Measurements from ENCODE around the gene MARCHF10. TPM values are rescaled to one million over a fixed set of nuclear protein-coding genes. Genes with fewer than 3 reads are reported as not detected.

MARCHF10 gene
- total RNA-seq, 2 donors from 2014 or later, result 0.13 TPM; not detected in 1

- Mint-ChIP-seq H3K4me1 (peaks cover 16% of the 10 kb centered on the region), H3K9me3 (no peaks in the 10 kb centered on the region), H3K27me3 (peaks cover 17% of the 10 kb centered on the region), H3K4me3 (peak overlapping the region; percentile 25), H3K27ac (peak overlapping the region; percentile 62), H3K36me3 (ENCODE audit: low read depth) (no peaks in the 10 kb centered on the region)
- no peak for ATAC-seq (replicated peaks)
Measured at GRCh38 chr17:62738281-62738680, 69.8 kb downstream of the MARCHF10 start.

- Mint-ChIP-seq H3K4me3 (peak overlapping the region; percentile 25), H3K27me3 (peaks cover 17% of the 10 kb centered on the region), H3K27ac (peak overlapping the region; percentile 62), H3K36me3 (ENCODE audit: low read depth) (no peaks in the 10 kb centered on the region), H3K9me3 (no peaks in the 10 kb centered on the region), H3K4me1 (peaks cover 16% of the 10 kb centered on the region)
- peak; percentile 93 for ATAC-seq (replicated peaks)
Measured at GRCh38 chr17:62737513-62737912, 70.6 kb downstream of the MARCHF10 start.

GRCh38 chr17:62735044-62735651 lies 73.0 kb downstream of the MARCHF10 start:
- H3K27me3 Mint-ChIP-seq, result peaks cover 20% of the 10 kb centered on the region
- H3K9me3 Mint-ChIP-seq, result no peaks in the 10 kb centered on the region
- H3K27ac Mint-ChIP-seq, result no peak overlapping the region
- no peak for ATAC-seq (replicated peaks)
- H3K36me3 Mint-ChIP-seq (ENCODE audit: low read depth), result no peaks in the 10 kb centered on the region
- H3K4me3 Mint-ChIP-seq, result no peak overlapping the region
- peaks cover 10% of the 10 kb centered on the region for H3K4me1 Mint-ChIP-seq

- Mint-ChIP-seq H3K9me3 (no peaks in the 10 kb centered on the region), H3K36me3 (ENCODE audit: low read depth) (no peaks in the 10 kb centered on the region), H3K4me3 (no peak overlapping the region), H3K27ac (no peak overlapping the region), H3K4me1 (peaks cover 4% of the 10 kb centered on the region), H3K27me3 (peaks cover 23% of the 10 kb centered on the region)
- no peak for ATAC-seq (replicated peaks)
Measured at GRCh38 chr17:62732125-62732524, 76.0 kb downstream of the MARCHF10 start.

GRCh38 chr17:62727916-62728672 lies 80.0 kb downstream of the MARCHF10 start:
- H3K27ac Mint-ChIP-seq, result no peak overlapping the region
- no peak overlapping the region for H3K4me3 Mint-ChIP-seq
- no peaks in the 10 kb centered on the region for H3K36me3 Mint-ChIP-seq (ENCODE audit: low read depth)
- no peak for ATAC-seq (replicated peaks)
- peaks cover 32% of the 10 kb centered on the region for H3K4me1 Mint-ChIP-seq
- peaks cover 28% of the 10 kb centered on the region for H3K27me3 Mint-ChIP-seq
- no peaks in the 10 kb centered on the region for H3K9me3 Mint-ChIP-seq

GRCh38 chr17:62725791-62726249 lies 82.3 kb downstream of the MARCHF10 start:
- Mint-ChIP-seq H3K27me3 (peaks cover 25% of the 10 kb centered on the region), H3K4me3 (no peak overlapping the region), H3K4me1 (peaks cover 32% of the 10 kb centered on the region), H3K36me3 (ENCODE audit: low read depth) (no peaks in the 10 kb centered on the region), H3K27ac (peak overlapping the region; percentile 5), H3K9me3 (no peaks in the 10 kb centered on the region)
- ATAC-seq (replicated peaks), result no peak

GRCh38 chr17:62724398-62725146 lies 83.5 kb downstream of the MARCHF10 start:
- Mint-ChIP-seq H3K36me3 (ENCODE audit: low read depth) (no peaks in the 10 kb centered on the region), H3K27me3 (peaks cover 31% of the 10 kb centered on the region), H3K9me3 (no peaks in the 10 kb centered on the region), H3K27ac (peak overlapping the region; percentile 47), H3K4me1 (peaks cover 38% of the 10 kb centered on the region), H3K4me3 (peak overlapping the region; percentile 72)
- peak; percentile 97 for ATAC-seq (replicated peaks)

GRCh38 chr17:62723842-62724241 lies 84.3 kb downstream of the MARCHF10 start:
- Mint-ChIP-seq H3K36me3 (ENCODE audit: low read depth) (no peaks in the 10 kb centered on the region), H3K27me3 (peaks cover 33% of the 10 kb centered on the region), H3K4me1 (peaks cover 39% of the 10 kb centered on the region), H3K9me3 (no peaks in the 10 kb centered on the region), H3K4me3 (peak overlapping the region; percentile 72), H3K27ac (peak overlapping the region; percentile 47)
- no peak for ATAC-seq (replicated peaks)

GRCh38 chr17:62722625-62723024 lies 85.5 kb downstream of the MARCHF10 start:
- no peaks in the 10 kb centered on the region for H3K36me3 Mint-ChIP-seq (ENCODE audit: low read depth)
- H3K4me3 Mint-ChIP-seq, result no peak overlapping the region
- H3K9me3 Mint-ChIP-seq, result no peaks in the 10 kb centered on the region
- H3K27ac Mint-ChIP-seq, result no peak overlapping the region
- peaks cover 28% of the 10 kb centered on the region for H3K27me3 Mint-ChIP-seq
- H3K4me1 Mint-ChIP-seq, result peaks cover 38% of the 10 kb centered on the region
- no peak for ATAC-seq (replicated peaks)

GRCh38 chr17:62720126-62720850 lies 87.8 kb downstream of the MARCHF10 start:
- H3K27me3 Mint-ChIP-seq, result peaks cover 15% of the 10 kb centered on the region
- no peaks in the 10 kb centered on the region for H3K9me3 Mint-ChIP-seq
- peaks cover 28% of the 10 kb centered on the region for H3K4me1 Mint-ChIP-seq
- no peaks in the 10 kb centered on the region for H3K36me3 Mint-ChIP-seq (ENCODE audit: low read depth)
- ATAC-seq (replicated peaks), result no peak
- no peak overlapping the region for H3K27ac Mint-ChIP-seq
- no peak overlapping the region for H3K4me3 Mint-ChIP-seq

GRCh38 chr17:62719586-62719985 lies 88.5 kb downstream of the MARCHF10 start:
- Mint-ChIP-seq H3K27me3 (peaks cover 15% of the 10 kb centered on the region), H3K4me1 (peaks cover 21% of the 10 kb centered on the region), H3K27ac (no peak overlapping the region), H3K4me3 (no peak overlapping the region), H3K9me3 (no peaks in the 10 kb centered on the region), H3K36me3 (ENCODE audit: low read depth) (no peaks in the 10 kb centered on the region)
- ATAC-seq (replicated peaks), result no peak

- Mint-ChIP-seq H3K9me3 (no peaks in the 10 kb centered on the region), H3K27me3 (peaks cover 10% of the 10 kb centered on the region), H3K4me3 (no peak overlapping the region), H3K36me3 (ENCODE audit: low read depth) (no peaks in the 10 kb centered on the region), H3K27ac (no peak overlapping the region), H3K4me1 (peaks cover 10% of the 10 kb centered on the region)
- peak; percentile 93 for ATAC-seq (replicated peaks)
Measured at GRCh38 chr17:62718429-62718828, 89.7 kb downstream of the MARCHF10 start.

- H3K9me3 Mint-ChIP-seq, result no peaks in the 10 kb centered on the region
- no peak overlapping the region for H3K4me3 Mint-ChIP-seq
- H3K4me1 Mint-ChIP-seq, result peaks cover 8% of the 10 kb centered on the region
- H3K27ac Mint-ChIP-seq, result no peak overlapping the region
- no peak for ATAC-seq (replicated peaks)
- H3K36me3 Mint-ChIP-seq (ENCODE audit: low read depth), result no peaks in the 10 kb centered on the region
- peaks cover 8% of the 10 kb centered on the region for H3K27me3 Mint-ChIP-seq
Measured at GRCh38 chr17:62717889-62718288, 90.2 kb downstream of the MARCHF10 start.

- no peaks in the 10 kb centered on the region for H3K36me3 Mint-ChIP-seq (ENCODE audit: low read depth)
- H3K9me3 Mint-ChIP-seq, result no peaks in the 10 kb centered on the region
- H3K27me3 Mint-ChIP-seq, result peaks cover 8% of the 10 kb centered on the region
- H3K4me3 Mint-ChIP-seq, result no peak overlapping the region
- no peak for ATAC-seq (replicated peaks)
- H3K27ac Mint-ChIP-seq, result no peak overlapping the region
- H3K4me1 Mint-ChIP-seq, result peaks cover 8% of the 10 kb centered on the region
Measured at GRCh38 chr17:62717589-62717855, 90.6 kb downstream of the MARCHF10 start.

Data from activated T-helper 17 cell treated with anti-CD3 and anti-CD28 coated beads, Interleukin-2, amount 50 U/mL, for 72 hours (primary cell).